Endodermal cell (in vitro differentiated cells): ENCODE results near the gene ATG2A. TPM values are rescaled to one million over a fixed set of nuclear protein-coding genes. Genes with fewer than 3 reads are reported as not detected.

ENCODE experiments used
- DNase-seq: peaks from one replicate; pipeline ENCODE4 v3.0.0-alpha.2; 2017
- H3K27ac ChIP-seq: 2 replicates; pipeline ENCODE4 v1.5.1; 2013; ENCODE audit warnings: mild to moderate bottlenecking, low read depth, low read length, moderate library complexity
- H3K27me3 ChIP-seq: 2 replicates; pipeline ENCODE4 v1.6.1; 2013; ENCODE audit warnings: mild to moderate bottlenecking, low read length, moderate library complexity; ENCODE audit not compliant: insufficient read depth, control insufficient read depth, poor library complexity, severe bottlenecking
- H3K36me3 ChIP-seq: 2 replicates; pipeline ENCODE4 v1.7.0; 2013; ENCODE audit warnings: mild to moderate bottlenecking, low read length, moderate library complexity; ENCODE audit not compliant: control insufficient read depth, insufficient read depth
- H3K4me1 ChIP-seq: one replicate; pipeline ENCODE4 v1.7.0; 2013; ENCODE audit warnings: low read length; ENCODE audit not compliant: control insufficient read depth, insufficient read depth
- H3K4me3 ChIP-seq: 2 replicates; pipeline ENCODE4 v1.5.1; 2013; ENCODE audit warnings: mild to moderate bottlenecking, low read length, moderate library complexity
- H3K9ac ChIP-seq: 2 replicates; pipeline ENCODE4 v1.6.1; 2013; ENCODE audit warnings: mild to moderate bottlenecking, low read length, moderate library complexity; ENCODE audit not compliant: poor library complexity, severe bottlenecking; ENCODE audit errors: extremely low read depth
- H3K9me3 ChIP-seq: 2 replicates; pipeline ENCODE4 v1.6.1; 2013; ENCODE audit warnings: mild to moderate bottlenecking, low read length, moderate library complexity; ENCODE audit not compliant: control insufficient read depth
- H3K27ac Mint-ChIP-seq: 2 replicates; pipeline ENCODE4 v1.8.0; 2020; ENCODE audit warnings: mixed read lengths
- H3K27me3 Mint-ChIP-seq: 2 replicates; pipeline ENCODE4 v1.8.0; 2021; ENCODE audit warnings: mild to moderate bottlenecking, mixed read lengths; ENCODE audit not compliant: insufficient read depth
- H3K36me3 Mint-ChIP-seq: 2 replicates; pipeline ENCODE4 v1.8.0; 2020; ENCODE audit warnings: low read depth, mixed read lengths
- H3K4me1 Mint-ChIP-seq: 2 replicates; pipeline ENCODE4 v1.8.0; 2020; ENCODE audit warnings: mixed read lengths
- H3K4me3 Mint-ChIP-seq: 2 replicates; pipeline ENCODE4 v1.8.0; 2020; ENCODE audit warnings: mild to moderate bottlenecking, moderate library complexity, mixed read lengths
- H3K9me3 Mint-ChIP-seq: 2 replicates; pipeline ENCODE4 v1.8.0; 2020; ENCODE audit warnings: mild to moderate bottlenecking, mixed read lengths
- CTCF ChIP-seq: fragments of 200-600 bp; sonication (generic); conservative IDR thresholded peaks from 2 replicates; pipeline ENCODE4 v1.5.0; 2021; ENCODE audit warnings: antibody characterized with exemption, mild to moderate bottlenecking
- WGBS, 2 experiments: methylation state at CpG; one replicate each; pipeline versions ENCODE4 v1.1.5 to v1.1.7; 2013; ENCODE audit warnings: missing lambda C conversion rate in 2 of 2, mixed read lengths in 1 of 2; ENCODE audit not compliant: insufficient coverage in 1 of 2, insufficient read length in 1 of 2; 5-methylcytosine and 5-hydroxymethylcytosine counted together
- total RNA-seq, 2 donors: library from RNA; stranded (reverse); fragmentation: NEBNext Ultra II Directional in 1 of 2; extraction: Animal tissue kit (Norgen Biotek cat#: 25700) in 1 of 2; gene quantifications; 2 replicates in 1 of 2; 3 replicates in 1 of 2; pipeline ENCODE4 v1.2.1, GENCODE V29; 2021

The ATG2A gene
- total RNA-seq, 2 donors from 2014 or later: 17.0 to 23.0 TPM

- no peaks in the 10 kb centered on the region for H3K9me3 ChIP-seq
- WGBS, 2 experiments: 93 to 96% methylated on average over 26 to 27 of the region's 27 CpGs
- H3K27me3 Mint-ChIP-seq: no peaks in the 10 kb centered on the region
- H3K36me3 Mint-ChIP-seq: peaks cover 11% of the 10 kb centered on the region
- H3K27ac Mint-ChIP-seq: no peak overlapping the region
- no peak for TF ChIP-seq CTCF
- H3K9me3 Mint-ChIP-seq: no peaks in the 10 kb centered on the region
- H3K4me1 ChIP-seq: no peaks in the 10 kb centered on the region
- H3K27ac ChIP-seq: no peak overlapping the region
- no peak overlapping the region for H3K4me3 ChIP-seq
- H3K4me3 Mint-ChIP-seq: no peak overlapping the region
- H3K27me3 ChIP-seq: no peaks in the 10 kb centered on the region
- H3K9ac ChIP-seq: no peak overlapping the region
- peaks cover 19% of the 10 kb centered on the region for H3K36me3 ChIP-seq
- H3K4me1 Mint-ChIP-seq: peaks cover 11% of the 10 kb centered on the region
- DNase-seq: no peak
Observed at GRCh38 chr11:64853709-64854108, 63.3 kb downstream of the ATG2A start.

- Histone ChIP-seq H3K9me3 (no peaks in the 10 kb centered on the region), H3K9ac (no peak overlapping the region), H3K36me3 (peaks cover 17% of the 10 kb centered on the region), H3K27ac (no peak overlapping the region), H3K27me3 (no peaks in the 10 kb centered on the region), H3K4me3 (no peak overlapping the region), H3K4me1 (no peaks in the 10 kb centered on the region)
- Mint-ChIP-seq H3K9me3 (no peaks in the 10 kb centered on the region), H3K27me3 (no peaks in the 10 kb centered on the region), H3K36me3 (peaks cover 11% of the 10 kb centered on the region), H3K4me3 (no peak overlapping the region), H3K27ac (no peak overlapping the region), H3K4me1 (peaks cover 15% of the 10 kb centered on the region)
- no peak for TF ChIP-seq CTCF
- DNase-seq: no peak
- 92 to 96% methylated on average over 7 to 24 of the region's 24 CpGs for WGBS, 2 experiments
Observed at GRCh38 chr11:64852804-64853509, 64.1 kb downstream of the ATG2A start.

- Histone ChIP-seq H3K4me1 (no peaks in the 10 kb centered on the region), H3K9me3 (no peaks in the 10 kb centered on the region), H3K27ac (no peak overlapping the region), H3K27me3 (no peaks in the 10 kb centered on the region), H3K9ac (no peak overlapping the region), H3K36me3 (peaks cover 12% of the 10 kb centered on the region), H3K4me3 (no peak overlapping the region)
- TF ChIP-seq CTCF: no peak
- Mint-ChIP-seq H3K27me3 (no peaks in the 10 kb centered on the region), H3K4me3 (no peak overlapping the region), H3K36me3 (peaks cover 11% of the 10 kb centered on the region), H3K4me1 (peaks cover 16% of the 10 kb centered on the region), H3K27ac (peak overlapping the region; percentile 19), H3K9me3 (no peaks in the 10 kb centered on the region)
- 91 to 96% methylated on average over 6 to 8 of the region's 8 CpGs for WGBS, 2 experiments
- no peak for DNase-seq
Observed at GRCh38 chr11:64851831-64852351, 65.1 kb downstream of the ATG2A start.
